HG03521 (cell line): Measurements from ENCODE around the gene KRT80.
"Not testable (repeated sequence)": the region's sequence is repeated elsewhere in the genome, so short reads cannot be mapped to it uniquely, and the experiment has no call there.

ENCODE experiments used
- ATAC-seq: cut with Tn5 transposase; IDR thresholded peaks from one replicate; pipeline ENCODE4 v1.9.1; 2021; ENCODE audit warnings: mild to moderate bottlenecking, moderate library complexity; ENCODE audit not compliant: unreplicated experiment

Gene KRT80

DNA sequence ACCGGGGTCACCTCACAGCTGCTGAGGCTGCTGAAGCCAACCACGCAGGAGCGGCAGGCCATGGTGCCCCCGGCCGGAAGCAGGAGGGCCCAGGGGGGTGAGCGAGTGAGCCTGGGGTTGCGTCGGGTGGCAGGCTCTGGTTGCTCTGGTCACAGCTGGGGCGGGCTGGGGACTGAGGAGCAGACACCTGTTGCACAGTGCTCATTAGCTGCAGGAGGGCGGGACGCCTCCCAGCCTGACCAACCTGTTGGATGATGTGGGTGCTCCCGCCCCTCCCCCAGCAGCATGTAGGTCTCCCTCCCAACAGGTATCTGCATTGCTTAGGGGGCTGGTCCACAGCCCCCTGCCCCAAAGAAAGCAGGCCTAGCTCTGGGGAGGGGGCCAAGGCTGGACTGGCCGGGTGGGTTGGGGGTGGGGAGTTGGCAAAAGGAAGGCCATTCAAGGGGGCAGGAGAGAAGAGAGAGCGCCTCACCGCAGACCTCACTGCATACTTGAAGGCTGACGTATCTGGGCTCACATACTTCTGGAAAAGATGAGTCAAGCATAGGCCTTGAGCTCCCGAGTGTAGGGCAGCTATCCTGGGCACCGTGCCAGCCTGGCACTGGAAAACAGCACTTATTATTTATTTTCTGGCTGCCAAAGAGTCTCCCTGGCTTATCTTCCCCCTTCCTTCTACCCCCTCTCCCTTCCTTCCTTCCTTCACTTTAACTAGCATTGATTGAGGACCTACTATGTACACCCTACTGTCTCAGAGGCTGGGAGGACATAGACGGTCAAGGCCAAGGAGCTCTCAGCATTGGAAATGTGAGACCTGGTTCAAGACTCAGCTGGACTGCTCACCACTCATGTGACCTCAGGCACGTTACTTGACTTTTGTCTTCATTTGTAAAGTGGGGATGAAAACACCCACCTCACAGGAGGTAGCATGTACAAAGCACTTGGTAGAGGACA, at the start of gene KRT80:
Gene KRT80, minus strand, starts transcription at position 174 of the 951 bp plus-strand sequence. Its CDS starts 112 bp downstream, at position 62.
- ATAC-seq: no peak

DNA sequence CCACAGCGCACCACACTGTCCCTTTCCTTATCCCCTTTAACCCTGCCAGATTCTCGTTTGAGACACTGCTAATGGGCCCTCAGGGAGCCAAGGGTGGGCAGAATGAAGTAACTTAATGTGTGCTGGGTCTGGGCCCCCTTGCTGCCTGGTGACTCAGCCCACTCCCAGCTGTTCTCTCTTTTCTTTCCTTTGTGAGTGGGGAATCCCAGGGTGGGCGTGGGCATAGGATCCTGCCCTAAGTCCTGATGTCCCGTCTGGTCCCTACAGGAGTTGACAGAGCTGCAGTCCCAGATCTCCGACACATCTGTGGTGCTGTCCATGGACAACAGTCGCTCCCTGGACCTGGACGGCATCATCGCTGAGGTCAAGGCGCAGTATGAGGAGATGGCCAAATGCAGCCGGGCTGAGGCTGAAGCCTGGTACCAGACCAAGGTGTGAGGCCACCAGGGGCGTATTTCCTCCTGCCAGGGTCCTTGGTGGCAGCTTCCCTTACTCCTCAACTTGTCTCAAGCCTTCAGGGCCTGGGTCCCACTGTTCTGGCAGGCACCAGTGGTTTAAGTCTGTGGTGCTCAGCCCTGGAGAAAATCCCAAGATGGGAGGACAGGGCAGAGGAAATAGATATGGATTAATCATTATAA, 49.5 kb upstream of the KRT80 start:
- no peak for ATAC-seq

DNA sequence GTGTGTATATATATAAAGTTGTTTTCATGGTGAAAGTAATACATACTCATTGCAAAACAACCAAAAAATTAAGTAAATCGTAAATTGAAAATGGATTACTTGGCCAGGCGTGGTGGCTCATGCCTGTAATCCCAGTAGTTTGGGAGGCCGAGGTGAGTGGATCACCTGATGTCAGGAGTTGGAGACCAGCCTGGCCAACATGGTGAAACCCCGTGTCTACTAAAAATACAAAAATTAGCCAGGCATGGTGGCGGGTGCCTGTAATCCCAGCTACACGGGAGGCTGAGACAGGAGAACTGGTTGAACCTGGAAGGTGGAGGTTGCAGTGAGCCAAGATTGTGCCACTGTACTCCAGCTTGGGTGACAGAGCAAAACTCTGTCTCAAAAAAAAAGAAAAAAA, 48.4 kb upstream of the KRT80 start:
- not testable (repeated sequence) for ATAC-seq

DNA sequence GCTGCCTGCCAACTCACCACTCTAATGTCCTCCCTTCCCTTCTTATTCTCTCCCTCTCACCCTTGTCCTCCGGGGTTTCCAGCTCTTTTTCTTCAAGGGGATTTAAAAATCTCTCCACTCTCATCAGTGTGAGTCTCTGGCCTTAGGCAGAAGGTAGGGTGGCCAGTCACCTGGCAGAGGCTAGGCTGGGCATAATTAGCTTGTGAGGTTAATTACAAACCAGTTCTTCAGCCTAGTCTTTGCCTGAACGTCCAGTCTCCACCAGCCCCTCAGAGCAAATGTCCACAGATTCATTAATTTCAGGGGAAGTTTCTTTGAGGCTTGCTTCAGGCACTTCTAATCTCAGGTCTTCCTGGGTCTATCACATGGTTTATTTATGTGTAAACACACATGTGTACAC, 48.0 kb upstream of the KRT80 start:
- no peak for ATAC-seq

DNA sequence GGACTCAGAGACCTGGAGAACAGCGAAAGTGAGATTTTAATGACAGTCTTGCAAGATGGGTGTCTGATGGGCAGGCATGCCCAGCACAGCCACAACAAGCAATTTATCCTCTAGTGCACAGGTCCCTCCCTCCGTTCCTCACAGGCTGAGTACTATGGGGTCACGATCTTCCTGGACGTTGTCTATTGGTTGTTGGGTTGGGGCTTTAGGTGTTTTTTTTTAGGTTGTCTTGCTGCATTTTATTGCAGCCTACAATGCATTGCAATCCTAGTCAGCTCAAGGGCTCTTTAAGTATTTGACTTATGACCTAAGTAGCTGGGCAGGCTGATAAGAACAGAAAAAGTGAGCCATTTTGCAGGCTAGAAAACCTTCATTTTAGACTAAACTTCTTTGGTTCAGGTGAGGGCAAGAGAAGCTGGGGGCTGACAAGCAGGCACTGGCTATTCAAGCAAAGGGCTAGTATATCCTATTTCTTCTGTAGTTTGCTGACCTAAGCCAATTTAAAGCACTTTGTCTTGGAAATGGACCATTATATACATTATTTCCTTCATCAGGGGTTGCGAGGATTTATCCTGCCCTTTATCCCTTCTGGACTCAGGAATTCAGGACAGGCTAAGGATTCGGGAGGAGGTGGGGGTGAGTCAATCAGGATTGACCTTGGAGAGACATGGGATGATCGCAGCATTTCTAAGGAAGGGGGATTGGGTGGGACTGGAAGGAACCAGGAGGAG, 47.3 kb upstream of the KRT80 start:
- no peak for ATAC-seq

DNA sequence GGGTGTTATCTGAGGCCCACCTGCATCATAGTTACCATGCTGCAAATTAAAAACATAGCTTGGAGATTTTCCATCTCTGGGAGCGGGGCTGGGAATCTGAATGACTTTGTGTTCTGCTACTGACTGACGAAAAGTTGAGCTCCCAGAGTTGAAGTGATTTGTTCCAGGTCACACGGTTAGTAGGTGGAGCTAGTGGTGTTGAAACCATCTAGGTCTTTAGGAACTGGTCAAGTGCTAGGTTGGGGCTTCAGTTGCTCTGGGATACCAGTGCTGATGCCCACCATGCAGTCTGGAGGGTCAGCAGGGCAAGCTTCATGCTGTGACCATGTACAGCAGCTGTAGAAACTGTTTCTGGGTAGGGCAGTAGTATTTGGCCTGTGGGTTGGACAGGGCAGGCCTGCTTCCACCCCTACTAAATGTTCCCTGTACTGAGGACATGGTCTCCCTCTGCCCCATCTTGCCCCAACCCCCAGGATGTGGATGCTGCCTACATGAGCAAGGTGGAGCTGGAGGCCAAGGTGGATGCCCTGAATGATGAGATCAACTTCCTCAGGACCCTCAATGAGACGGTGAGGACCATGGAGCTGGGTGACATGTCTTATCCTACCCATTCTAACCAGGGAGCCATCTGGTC, 46.5 kb upstream of the KRT80 start:
- no peak for ATAC-seq

DNA sequence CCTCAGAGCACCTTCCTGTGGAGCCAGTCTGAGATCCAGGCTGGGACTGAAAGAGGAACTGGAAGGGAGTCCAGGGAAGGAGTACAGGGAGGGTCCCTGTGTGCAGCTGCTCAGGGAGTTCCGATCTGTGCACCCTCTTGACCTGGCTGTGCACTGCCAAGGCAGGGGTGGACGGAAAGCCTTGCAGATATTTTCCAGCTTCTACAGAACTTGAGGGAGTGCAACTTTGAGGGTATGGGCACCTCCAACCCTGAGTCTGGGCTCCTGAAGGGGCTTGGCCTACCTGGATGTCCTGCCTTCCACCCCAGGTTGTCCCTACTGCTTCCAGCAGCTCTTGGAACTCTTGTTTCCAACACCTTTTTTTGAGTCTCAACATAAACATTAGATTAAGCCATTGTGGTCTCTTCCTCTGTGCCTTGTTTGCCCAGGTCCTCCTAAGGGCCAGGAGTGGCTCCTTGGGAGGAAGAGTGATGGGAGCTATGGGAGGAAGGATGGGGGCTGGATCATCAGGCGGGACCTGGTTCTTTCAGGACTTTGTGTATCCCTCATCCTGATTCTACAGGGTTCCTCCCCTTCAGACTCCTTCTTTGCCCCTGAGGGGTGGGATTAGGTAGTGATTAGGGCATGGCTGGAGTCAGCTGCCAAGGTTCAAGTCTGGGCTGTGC, 44.7 kb upstream of the KRT80 start:
- ATAC-seq: no peak

DNA sequence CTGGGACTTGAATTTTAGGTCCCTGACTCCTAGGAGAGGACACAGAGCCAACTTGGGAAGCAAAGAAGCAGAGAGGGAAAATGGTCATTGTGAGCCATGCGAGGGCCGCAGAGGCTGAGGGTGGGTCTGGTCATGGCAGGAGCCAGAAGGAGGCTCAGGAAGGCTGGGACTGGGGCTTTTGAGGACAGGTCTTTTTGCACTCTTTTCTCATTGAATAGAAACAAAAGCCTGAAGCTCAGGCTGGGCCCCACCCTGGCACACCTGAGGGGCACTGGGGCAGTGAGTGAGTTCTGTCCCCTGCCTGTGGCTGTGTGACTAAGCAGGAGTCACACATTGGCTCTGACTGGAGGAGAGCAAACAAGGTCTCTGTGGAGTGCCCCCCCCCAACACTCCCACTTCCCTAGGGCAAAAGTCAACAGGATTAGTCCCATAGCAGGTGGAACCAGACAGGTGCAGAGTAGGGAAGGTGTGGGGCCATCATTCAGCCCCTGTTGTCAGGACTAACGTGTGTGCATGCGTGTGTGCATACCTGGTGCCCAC, 44.1 kb upstream of the KRT80 start:
- no peak for ATAC-seq

DNA sequence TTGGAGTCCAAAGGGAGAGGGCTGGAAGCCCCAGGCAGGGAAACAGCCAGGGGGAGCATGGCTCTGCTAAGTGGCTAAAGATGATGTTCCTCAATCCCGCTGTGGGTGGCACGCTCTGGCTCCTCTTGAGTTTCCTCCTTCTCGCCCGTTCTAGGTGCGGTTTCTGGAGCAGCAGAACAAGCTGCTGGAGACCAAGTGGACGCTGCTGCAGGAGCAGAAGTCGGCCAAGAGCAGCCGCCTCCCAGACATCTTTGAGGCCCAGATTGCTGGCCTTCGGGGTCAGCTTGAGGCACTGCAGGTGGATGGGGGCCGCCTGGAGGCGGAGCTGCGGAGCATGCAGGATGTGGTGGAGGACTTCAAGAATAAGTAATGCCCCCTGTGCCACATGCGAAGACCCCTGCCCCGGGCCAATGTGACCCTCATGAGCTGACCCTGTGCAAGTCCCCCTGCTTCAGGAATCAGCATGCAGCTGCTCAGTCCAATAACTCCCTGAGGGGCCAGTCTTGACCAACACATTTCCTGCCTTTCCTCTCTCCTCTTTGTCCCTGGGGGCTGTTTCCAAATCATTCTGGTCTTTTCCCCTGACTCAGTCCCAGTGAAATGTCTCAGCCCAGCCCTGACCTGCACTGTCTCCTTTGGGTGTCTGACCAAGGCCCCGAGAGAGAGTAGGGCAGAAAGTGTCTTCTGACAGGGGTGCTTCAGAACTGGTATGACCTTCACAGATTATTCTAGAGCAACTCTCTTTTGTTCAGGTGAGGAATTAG, 43.4 kb upstream of the KRT80 start:
- ATAC-seq: no peak

DNA sequence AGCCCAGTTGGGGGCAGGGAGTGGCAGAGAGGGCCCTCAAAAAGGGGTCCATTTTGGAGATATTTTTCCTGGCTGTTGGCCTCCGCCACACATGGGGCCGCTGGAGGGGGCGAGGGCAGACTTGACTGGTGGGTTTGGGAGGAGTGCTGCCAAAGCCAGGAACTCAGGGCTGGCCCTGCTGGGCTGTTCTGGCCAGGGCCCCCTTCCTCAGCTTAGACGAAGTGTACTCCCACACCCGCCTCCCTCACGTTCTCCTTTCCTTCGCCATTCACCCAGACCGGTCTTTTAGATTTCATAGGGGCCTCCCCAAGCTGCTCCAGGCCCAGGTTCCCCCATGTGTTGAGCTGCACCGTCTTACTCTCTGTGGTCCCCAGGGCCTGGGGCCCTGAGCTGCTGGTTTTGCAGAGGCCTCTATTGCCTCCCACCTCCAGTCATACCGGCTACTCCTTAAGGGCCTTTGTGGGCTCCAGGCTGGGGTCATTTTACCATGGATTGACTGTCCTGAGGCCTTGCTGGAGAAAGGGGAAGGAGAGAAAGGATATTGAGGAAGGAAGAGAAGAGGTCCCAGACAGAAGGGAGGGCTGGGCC, 42.5 kb upstream of the KRT80 start:
- ATAC-seq: no peak

DNA sequence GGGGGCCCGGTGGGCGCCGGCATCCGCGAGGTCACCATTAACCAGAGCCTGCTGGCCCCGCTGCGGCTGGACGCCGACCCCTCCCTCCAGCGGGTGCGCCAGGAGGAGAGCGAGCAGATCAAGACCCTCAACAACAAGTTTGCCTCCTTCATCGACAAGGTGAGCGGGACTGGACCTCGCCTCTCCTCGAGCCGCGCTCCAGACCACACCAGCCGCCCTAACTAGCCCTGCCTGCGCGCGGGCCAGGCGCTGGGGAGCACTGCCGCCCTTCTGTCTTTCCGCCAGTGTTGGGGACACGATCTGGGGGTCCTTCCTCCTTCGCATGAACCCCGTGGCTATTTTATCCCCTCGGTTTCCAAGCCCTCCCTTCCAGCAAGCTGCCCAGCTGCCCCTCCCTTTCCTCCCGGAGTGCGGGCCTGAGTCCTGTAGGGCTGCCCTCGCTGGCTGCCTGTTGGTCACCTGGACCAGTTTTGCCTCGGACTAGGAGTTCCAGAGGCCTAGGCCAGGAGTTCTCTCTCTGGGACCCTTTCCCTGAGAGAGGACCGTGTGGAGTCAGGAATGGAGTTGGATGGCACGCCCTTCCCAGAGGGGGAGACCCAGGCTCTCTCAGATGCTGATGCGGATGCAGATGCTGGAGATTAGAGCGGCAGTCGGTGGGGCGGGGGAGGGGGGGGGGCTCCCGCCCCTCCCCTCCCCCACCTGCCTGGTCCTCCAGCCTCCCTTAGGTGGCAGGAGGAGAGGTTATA, 41.8 kb upstream of the KRT80 start:
- ATAC-seq: no peak

DNA sequence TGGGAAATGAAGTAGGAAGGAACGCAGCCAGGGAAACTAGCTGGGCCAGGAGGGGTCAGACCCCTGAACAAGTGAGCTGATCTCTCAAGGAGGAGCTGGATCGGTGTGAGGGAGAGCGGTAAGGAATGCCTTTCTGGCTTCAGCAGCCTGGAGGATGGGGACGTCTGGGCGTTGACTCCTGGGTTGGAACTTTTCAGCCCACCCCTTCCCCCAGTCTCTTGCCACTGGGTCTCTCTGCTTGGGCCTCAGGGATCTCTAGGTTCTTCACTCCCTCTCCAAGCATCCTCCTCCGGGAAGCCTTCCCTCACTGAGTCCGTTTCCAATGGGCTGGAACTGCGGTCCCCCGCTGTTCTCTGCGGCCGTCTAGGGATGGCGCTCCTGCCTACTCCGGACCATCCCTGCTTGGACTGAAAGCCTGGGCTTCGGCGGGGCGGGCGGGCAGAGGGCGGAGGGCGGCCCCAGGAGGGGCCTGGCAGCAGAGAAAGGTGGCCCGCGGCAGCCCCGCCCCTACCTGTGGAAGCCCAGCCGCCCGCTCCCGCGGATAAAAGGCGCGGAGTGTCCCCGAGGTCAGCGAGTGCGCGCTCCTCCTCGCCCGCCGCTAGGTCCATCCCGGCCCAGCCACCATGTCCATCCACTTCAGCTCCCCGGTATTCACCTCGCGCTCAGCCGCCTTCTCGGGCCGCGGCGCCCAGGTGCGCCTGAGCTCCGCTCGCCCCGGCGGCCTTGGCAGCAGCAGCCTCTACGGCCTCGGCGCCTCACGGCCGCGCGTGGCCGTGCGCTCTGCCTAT, 41.1 kb upstream of the KRT80 start, which contains the start of gene KRT7:
Gene KRT7, plus strand, starts transcription at position 570 of the 788 bp plus-strand sequence. Its CDS starts 54 bp downstream, at position 624.
- no peak for ATAC-seq

DNA sequence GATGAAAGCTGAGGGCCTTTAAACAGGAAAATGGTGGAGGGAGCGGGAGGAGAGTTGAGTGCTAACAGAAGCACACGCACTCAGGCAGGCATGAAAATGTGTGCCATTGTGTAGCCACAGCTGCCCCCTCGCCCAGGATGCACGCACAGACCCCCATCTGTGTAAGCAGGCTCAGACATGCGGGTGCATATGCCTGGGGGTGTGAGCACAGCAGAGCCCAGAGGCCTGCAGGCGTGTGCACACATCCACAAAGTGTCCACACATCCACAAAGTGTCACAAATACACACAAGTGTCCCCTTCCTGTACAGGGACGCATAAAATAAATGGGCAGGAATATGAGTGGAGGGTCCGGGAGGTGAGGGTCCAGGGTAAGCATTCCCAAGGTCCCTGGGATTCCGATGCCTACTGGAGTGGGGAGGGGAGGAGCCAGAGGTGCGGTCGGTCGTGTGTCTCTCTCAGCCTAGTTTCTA, 40.4 kb upstream of the KRT80 start:
- no peak for ATAC-seq

DNA sequence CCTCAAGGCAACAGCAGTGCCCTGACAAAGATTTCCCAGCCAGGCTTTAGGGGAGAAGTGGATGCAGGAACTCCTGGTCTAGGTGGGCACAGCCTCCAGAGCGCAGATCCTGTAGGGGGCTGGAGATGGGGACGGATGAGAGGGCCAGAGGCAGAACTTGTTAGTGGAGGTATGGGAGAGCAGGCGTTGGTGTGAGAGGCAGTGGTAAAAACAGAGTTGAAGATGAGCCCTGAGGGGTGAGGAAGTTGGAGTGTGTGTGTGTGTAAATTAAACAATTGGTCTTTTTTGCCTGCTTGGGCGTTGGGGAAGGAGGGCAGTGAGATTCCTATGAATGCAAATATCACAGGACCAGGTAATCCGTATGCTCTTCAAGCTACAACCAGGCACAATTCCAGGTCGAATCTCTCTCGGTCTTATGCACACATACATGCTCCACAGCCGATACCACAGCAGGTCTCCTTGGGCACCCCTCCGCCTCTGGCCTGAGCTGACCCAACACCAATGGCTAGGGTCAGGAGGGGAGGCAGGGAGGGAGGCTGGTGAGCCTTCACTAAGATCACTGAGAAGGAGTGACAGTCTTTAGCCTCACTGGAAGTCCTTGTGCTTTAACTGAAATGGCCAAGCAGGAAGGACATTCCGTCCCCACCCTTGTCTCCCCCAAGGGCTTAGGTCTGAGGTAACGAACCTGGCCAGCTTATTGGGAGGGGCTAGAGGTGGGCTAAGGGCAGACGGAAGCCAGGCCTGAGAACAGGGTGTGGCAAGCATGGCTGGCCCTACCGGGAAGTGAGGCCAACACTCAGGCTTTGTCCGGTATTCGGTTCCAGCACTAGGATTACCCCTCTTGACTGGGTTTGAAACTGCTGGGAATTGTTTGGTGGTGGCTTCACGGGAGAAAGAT, 39.7 kb upstream of the KRT80 start:
- no peak for ATAC-seq

DNA sequence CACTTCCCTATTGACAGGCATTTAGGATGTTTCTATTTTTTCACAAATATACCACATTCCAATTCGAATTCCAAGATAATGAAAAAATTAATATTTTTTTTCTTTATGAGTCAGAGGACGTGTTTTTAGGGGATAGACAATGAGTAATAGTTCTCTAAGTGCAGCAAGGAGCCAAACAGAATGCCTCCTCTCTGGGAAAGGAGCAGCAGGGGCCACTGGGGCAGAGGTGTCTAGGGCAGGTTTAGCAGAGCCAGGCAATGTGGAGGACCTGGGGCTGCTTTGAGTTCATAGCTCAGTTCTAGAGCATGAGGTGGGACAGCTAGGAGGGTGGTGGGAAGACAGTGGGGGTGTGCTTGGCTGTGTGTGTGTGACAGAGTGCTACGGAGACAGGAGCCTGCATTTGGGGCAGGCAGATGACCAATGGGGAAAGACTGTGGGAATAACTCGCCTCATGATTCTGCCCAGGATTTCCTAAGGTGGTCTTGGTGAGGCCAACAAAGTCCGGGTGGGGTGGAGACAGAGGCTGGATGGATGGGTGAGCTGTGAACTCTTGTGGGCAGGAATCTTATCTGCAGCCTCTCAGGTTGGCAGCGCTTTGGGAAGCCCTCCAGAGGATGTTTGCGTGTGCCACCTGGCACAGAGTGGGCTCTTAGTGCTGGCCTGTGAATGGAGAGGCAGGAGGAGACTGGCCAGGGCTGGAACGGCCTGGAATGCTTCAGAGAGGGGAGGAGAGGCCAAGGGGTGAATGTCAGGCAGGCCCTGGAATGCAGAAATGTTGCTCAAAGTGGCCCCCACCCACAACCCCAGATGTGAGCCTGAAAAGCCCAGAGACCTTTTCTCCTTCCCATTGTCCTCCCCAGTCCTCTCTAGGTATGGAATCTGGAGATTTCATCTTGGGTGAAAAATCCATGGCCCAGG, 38.8 kb upstream of the KRT80 start:
- ATAC-seq: no peak
